ENCODE measurements around the gene PRR12. TPM values are rescaled to one million over a fixed set of nuclear protein-coding genes. Genes with fewer than 3 reads are reported as not detected.

Gene PRR12
- total RNA-seq, 2 experiments from 2014 or later = 41.7 to 42.2 TPM

DNA sequence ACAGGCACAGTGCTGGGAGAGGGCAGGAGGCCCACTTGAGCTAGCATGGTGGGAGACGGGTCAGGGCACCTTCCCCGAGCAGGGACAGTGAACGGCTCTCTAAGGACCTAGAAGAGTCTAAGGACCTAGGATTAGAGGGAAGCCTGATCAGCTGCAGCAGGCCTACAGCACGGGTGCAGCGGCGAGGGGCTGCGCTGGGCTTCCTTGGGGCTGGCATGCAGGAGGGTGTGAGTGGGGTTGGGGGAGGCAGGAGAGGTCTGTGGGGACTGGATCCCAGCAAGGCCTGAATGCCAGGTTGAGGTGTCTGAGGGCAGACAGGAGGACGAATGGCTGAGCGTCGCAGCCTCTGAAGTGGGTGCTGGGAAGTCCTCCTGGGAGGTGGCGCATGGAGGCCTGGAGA lies 54.6 kb downstream of the PRR12 start:
- H3K4me1 Mint-ChIP-seq (ENCODE audit: low read depth) = peaks cover 42% of the 10 kb centered on the region
- POLR2A ChIA-PET = interaction anchor here (1.0 kb wide), 1 partner anchor 16 kb away, joined by 5 read pairs; no protein-coding TSS in a partner anchor
- Histone ChIP-seq H3K27me3 (ENCODE audit: control insufficient read depth in 1 of 2, insufficient read depth in 2 of 2, low read length in 2 of 2) (no peaks in the 10 kb centered on the region), H3K4me3 (ENCODE audit: low read length) (no peak overlapping the region), H3K36me3 (ENCODE audit: insufficient read depth, low read length) (peaks cover 51% of the 10 kb centered on the region), H3K9me3 (ENCODE audit: control insufficient read depth in 1 of 2, insufficient read depth in 1 of 2, low read length in 2 of 2) (no peaks in the 10 kb centered on the region), H3K4me1 (ENCODE audit: insufficient read depth, low read length) (peaks cover 46% of the 10 kb centered on the region), H3K27ac (ENCODE audit: low read depth in 1 of 2, low read length in 2 of 2) (no peak overlapping the region)
- H3K27me3 Mint-ChIP-seq = no peaks in the 10 kb centered on the region
- H3K9me3 Mint-ChIP-seq = no peaks in the 10 kb centered on the region
- peaks cover 40% of the 10 kb centered on the region for H3K36me3 Mint-ChIP-seq (ENCODE audit: low read depth)
- no peak for DNase-seq
- CTCF ChIA-PET = no interaction called here
- TF ChIP-seq, protein P1, sequence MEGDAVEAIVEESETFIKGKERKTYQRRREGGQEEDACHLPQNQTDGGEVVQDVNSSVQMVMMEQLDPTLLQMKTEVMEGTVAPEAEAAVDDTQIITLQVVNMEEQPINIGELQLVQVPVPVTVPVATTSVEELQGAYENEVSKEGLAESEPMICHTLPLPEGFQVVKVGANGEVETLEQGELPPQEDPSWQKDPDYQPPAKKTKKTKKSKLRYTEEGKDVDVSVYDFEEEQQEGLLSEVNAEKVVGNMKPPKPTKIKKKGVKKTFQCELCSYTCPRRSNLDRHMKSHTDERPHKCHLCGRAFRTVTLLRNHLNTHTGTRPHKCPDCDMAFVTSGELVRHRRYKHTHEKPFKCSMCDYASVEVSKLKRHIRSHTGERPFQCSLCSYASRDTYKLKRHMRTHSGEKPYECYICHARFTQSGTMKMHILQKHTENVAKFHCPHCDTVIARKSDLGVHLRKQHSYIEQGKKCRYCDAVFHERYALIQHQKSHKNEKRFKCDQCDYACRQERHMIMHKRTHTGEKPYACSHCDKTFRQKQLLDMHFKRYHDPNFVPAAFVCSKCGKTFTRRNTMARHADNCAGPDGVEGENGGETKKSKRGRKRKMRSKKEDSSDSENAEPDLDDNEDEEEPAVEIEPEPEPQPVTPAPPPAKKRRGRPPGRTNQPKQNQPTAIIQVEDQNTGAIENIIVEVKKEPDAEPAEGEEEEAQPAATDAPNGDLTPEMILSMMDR (IDR thresholded peaks at IDR 0.05) = no peak
- H3K4me3 Mint-ChIP-seq = no peak overlapping the region
- ATAC-seq (ENCODE audit: poor library complexity) = no peak
- peak overlapping the region; percentile 20 for H3K27ac Mint-ChIP-seq
- intact Hi-C loops (cut with DNase I, micrococcal nuclease) = no loop called here

- intact Hi-C loops (cut with DNase I, micrococcal nuclease) = no loop called here
- peaks cover 42% of the 10 kb centered on the region for H3K4me1 ChIP-seq (ENCODE audit: insufficient read depth, low read length)
- CTCF ChIA-PET = no interaction called here
- H3K27ac ChIP-seq (ENCODE audit: low read depth in 1 of 2, low read length in 2 of 2) = no peak overlapping the region
- H3K4me3 ChIP-seq (ENCODE audit: low read length) = no peak overlapping the region
- H3K27me3 ChIP-seq (ENCODE audit: control insufficient read depth in 1 of 2, insufficient read depth in 2 of 2, low read length in 2 of 2) = no peaks in the 10 kb centered on the region
- TF ChIP-seq, protein P1 (IDR thresholded peaks at IDR 0.05) = no peak
- no peaks in the 10 kb centered on the region for H3K9me3 ChIP-seq (ENCODE audit: control insufficient read depth in 1 of 2, insufficient read depth in 1 of 2, low read length in 2 of 2)
- peaks cover 54% of the 10 kb centered on the region for H3K36me3 ChIP-seq (ENCODE audit: insufficient read depth, low read length)
- Mint-ChIP-seq H3K4me1 (ENCODE audit: low read depth) (peaks cover 38% of the 10 kb centered on the region), H3K36me3 (ENCODE audit: low read depth) (peaks cover 38% of the 10 kb centered on the region), H3K9me3 (no peaks in the 10 kb centered on the region), H3K27me3 (no peaks in the 10 kb centered on the region), H3K27ac (peak overlapping the region; percentile 20), H3K4me3 (no peak overlapping the region)
- POLR2A ChIA-PET = interaction anchor here (1.0 kb wide), 1 partner anchor 16 kb away, joined by 5 read pairs; no protein-coding TSS in a partner anchor
- DNase-seq = peak in 1 of 14 experiments; percentile 20
- no peak for ATAC-seq (ENCODE audit: poor library complexity)
Observed at GRCh38 chr19:49645995-49646394, 55.0 kb downstream of the PRR12 start.

GRCh38 chr19:49646586-49646985 lies 55.6 kb downstream of the PRR12 start:
- peaks cover 56% of the 10 kb centered on the region for H3K36me3 ChIP-seq (ENCODE audit: insufficient read depth, low read length)

More at GRCh38 chr19:49646586-49646985, 55.6 kb downstream of the PRR12 start:
- no peaks in the 10 kb centered on the region for H3K27me3 ChIP-seq (ENCODE audit: control insufficient read depth in 1 of 2, insufficient read depth in 2 of 2, low read length in 2 of 2)
- no peaks in the 10 kb centered on the region for H3K9me3 Mint-ChIP-seq
- peaks cover 35% of the 10 kb centered on the region for H3K4me1 Mint-ChIP-seq (ENCODE audit: low read depth)
- no peaks in the 10 kb centered on the region for H3K27me3 Mint-ChIP-seq
- no peak for ATAC-seq (ENCODE audit: poor library complexity)
- TF ChIP-seq, protein P1 (IDR thresholded peaks at IDR 0.05) = no peak
- ChIA-PET POLR2A (no interaction called here), CTCF (no interaction called here)
- H3K36me3 Mint-ChIP-seq (ENCODE audit: low read depth) = peaks cover 38% of the 10 kb centered on the region
- H3K4me3 ChIP-seq (ENCODE audit: low read length) = no peak overlapping the region
- intact Hi-C loops (cut with DNase I, micrococcal nuclease) = no loop called here
- H3K4me1 ChIP-seq (ENCODE audit: insufficient read depth, low read length) = peaks cover 36% of the 10 kb centered on the region
- H3K27ac ChIP-seq (ENCODE audit: low read depth in 1 of 2, low read length in 2 of 2) = no peak overlapping the region
- H3K4me3 Mint-ChIP-seq = no peak overlapping the region
- no peak overlapping the region for H3K27ac Mint-ChIP-seq
- peak in 1 of 14 experiments; percentile 14 for DNase-seq
- H3K9me3 ChIP-seq (ENCODE audit: control insufficient read depth in 1 of 2, insufficient read depth in 1 of 2, low read length in 2 of 2) = no peaks in the 10 kb centered on the region
